Measurements from ENCODE around the gene POLA2. TPM values are rescaled to one million over a fixed set of nuclear protein-coding genes. Genes with fewer than 3 reads are reported as not detected.
"Not testable (repeated sequence)": the region's sequence is repeated elsewhere in the genome, so short reads cannot be mapped to it uniquely, and the experiment has no call there.

POLA2 gene
- total RNA-seq, 1 donor from 2014 or later = 9.2 TPM

GRCh38 chr11:65242389-65242788 is 19.4 kb upstream of the POLA2 start:
- DNase-seq (ENCODE audit: low read depth, low spot score) = no peak

- DNase-seq (ENCODE audit: low read depth, low spot score) = no peak
Observed at GRCh38 chr11:65243797-65244196, 18.0 kb upstream of the POLA2 start.

DNA sequence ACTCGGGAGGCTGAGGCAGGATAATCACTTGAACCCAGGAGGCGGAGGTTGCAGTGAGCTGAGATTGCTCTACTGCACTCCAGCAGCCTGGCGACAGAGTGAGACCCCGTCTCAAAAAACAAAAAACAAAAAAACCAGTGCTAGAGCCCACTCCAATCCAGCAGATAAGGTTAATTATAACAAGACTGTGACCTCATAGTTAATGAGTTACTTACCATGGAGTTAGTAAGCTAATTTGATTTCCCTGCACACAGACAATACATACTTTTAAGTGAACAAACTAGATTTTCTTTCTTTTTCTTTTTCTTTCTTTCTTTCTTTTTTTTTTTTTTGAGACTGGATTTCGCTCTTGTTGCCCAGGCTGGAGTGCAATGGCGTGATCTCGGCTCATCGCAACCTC is 16.7 kb upstream of the POLA2 start:
- DNase-seq (ENCODE audit: low read depth, low spot score) = not testable (repeated sequence)

GRCh38 chr11:65246506-65246905 is 15.3 kb upstream of the POLA2 start:
- no peak for DNase-seq (ENCODE audit: low read depth, low spot score)

GRCh38 chr11:65248184-65248710 is 13.5 kb upstream of the POLA2 start:
- DNase-seq (ENCODE audit: low read depth, low spot score) = not testable (repeated sequence)

GRCh38 chr11:65251476-65251875 is 10.3 kb upstream of the POLA2 start:
- DNase-seq (ENCODE audit: low read depth, low spot score) = no peak

DNA sequence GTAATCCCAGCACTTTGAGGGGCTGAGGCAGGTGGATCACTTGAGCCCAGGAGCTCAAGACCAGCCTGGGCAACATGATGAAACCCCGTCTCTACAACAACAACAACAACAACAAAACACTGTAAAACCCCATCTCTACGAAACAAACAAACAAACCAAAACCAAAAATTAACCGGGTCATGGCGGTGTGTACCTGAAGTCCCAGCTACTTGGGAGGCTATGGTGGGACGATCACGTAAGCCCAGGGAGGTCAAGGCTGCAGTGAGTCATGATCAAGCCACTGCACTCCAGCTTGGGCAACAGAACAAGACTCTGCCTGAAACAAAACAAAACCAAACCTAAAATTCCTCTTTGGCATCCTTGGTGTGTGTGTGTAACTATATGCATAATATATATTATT is 7.0 kb upstream of the POLA2 start:
- no peak for DNase-seq (ENCODE audit: low read depth, low spot score)

DNA sequence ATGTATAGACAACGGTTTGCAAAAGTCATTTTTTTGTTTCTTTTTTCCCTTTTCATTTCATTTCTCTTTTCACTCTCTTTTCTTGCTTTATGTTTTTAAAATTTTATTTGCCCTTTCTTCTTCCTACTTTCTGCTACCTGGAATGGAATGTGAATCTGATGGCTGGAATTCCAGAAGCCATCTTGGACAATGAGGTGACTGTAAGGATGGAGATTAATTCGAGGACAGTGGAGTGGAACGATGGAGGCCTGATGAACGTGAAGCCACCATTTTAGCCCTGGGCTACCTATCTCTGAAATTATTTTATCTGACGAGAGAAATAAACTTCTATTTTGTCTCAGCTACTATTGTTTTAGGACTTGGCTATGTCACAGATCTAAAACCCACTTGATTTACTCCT is 2.8 kb upstream of the POLA2 start:
- no peak for DNase-seq (ENCODE audit: low read depth, low spot score)

DNA sequence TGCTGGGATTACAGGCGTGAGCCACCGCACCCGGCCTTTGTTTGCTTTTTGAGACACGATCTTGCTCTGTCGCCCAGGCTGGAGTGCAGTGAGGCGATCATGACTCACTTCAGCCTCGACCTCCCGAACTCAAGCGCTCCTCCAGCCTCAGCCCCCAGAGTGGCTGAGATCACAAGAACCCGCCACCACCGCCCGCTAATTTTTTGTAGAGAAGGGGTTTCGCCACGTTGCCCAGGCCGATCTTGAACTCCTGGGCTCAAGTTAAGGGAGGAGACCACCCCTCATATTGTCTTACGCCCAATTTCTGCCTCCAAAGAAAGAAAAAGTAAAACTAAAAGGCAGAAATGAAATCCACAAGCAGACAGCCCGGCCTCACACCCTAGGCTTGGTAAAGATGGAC is 1.5 kb upstream of the POLA2 start:
- no peak for DNase-seq (ENCODE audit: low read depth, low spot score)

DNA sequence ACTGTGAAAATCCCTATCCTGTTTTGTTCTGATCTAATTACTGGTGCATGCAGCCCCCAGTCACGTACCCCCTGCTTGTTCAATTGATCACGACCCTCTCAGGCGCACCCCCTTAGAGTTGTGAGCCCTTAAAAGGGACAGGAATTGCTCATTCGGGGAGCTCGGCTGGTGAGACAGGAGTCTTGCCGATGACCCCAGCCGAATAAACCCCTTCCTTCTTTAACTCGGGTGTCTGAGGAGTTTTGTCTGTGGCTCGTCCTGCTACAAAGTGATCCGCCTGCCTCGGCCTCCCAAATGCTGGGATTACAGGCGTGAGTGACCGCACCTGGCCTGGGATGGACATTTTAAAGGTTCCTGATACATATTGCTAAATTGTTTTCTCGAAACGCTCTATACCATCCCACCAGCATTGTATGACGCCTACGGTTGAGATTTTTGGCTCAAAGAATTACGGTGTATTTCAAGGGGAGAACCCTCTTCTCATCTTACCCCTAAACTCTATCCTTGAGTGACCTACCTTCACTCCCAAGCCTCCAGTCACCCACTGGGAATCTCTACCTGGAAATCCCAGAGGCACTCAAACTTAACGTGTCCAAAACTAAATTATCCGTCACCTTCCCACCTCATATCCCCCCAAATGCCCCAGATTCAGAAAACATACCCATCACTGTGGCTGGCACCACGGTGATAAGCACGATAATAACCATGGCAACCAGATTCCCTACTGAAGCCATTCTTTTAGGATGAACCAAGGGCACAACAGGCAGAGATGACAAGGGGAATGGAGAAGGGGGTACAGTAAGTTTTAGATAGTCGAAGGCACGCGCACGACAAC is 789 bp upstream of the POLA2 start:
- DNase-seq (ENCODE audit: low read depth, low spot score) = no peak

DNA sequence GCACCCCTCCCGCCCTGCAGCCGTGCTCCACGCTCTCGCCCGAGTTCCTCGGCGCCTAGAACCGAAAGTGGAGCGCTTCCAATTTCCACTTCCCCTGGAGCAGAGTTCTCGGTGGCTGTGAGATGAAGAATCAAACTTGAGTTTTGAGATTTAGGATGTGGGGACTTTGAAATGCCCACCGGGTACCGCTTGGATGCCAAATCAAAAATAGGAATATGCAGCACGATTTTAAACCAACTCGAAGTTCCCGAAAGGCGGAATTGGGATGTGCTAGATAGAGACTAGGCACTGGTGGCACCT is 569 bp downstream of the POLA2 start:
- DNase-seq (ENCODE audit: low read depth, low spot score) = no peak

- no peak for DNase-seq (ENCODE audit: low read depth, low spot score)
Observed at GRCh38 chr11:65262776-65263175, 1.0 kb downstream of the POLA2 start.

DNA sequence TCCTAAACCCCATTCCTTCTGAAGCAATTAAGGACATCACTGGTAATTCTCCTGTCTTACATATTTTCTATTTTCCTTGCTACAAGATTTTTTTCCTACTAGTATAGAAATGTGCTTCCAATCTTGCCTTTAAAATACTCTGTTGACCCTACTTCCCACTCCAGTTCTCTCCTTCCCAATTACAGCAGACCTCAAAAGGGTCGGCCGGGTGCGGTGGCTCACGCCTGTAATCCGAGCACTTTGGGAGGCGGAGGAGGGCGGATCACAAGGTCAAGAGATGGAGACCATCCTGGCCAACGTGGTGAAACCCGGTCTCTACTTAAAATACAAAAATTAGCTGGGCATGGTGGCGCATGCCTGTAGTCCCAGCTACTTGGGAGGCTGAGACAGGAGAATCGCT is 3.0 kb downstream of the POLA2 start:
- DNase-seq (ENCODE audit: low read depth, low spot score) = not testable (repeated sequence)

DNA sequence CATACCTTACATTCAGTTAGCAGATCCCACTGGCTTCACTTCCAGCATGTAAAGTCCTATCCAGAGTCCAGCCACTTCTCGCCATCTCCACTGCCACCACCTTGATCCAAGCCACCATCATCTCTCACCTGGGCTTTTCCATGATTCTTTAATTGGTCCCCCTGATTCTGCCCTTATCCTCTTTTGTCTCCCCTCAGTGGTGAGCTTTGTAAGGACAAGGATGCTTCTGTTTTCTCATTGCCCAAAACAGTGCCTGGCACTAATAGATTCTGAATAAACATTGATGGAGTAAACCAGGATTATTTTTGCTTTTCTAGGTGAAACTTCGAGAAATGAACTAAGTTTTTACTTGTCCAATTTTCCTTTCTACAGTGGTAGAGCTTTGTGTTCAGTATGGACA is 4.4 kb downstream of the POLA2 start:
- DNase-seq (ENCODE audit: low read depth, low spot score) = no peak

DNA sequence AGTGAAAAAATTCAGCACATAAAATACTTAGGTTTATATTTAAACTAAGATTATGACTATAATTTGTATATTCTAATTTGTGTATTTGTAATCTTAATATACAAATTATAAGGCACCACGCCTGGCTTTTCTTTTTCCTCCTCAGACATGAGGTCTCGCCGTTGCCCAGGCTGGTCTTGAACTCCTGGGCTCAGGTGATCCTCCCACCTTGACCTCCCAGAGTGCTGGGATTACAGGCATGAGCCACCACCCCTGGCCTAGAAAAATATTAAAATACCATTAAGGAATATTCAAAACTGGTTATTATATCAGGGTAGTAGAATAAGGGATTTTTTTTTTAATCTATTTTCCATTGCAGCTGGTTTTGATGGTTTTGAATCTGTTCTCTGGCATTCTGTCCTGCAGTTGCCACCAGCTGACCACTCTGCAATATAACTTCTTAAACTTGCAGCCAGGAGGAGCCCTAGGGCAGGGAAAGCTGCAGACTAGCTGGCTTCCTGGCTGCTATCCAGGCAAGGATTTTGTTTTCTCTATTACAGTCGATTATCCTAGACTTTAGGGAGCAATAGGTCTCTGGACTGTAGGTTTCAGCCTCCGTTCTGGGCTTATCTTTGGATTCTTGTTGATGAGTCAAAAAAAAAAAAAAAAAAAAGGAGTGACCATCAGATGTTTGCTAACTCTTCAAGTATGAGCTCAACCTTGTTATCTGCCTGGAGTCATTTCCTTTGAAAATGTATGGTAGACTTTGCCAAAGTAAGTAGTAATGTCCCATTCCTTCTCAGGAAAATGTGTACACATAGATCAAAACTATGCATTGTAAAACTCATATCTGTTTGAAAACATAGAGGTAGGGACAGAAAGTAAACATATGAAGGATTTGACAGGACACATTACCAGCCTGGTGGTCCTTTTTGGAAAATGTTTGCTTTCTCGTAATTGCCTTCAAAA is 13.2 kb downstream of the POLA2 start:
- peak; percentile 93 for DNase-seq (ENCODE audit: low read depth, low spot score)

GRCh38 chr11:65275906-65276305 is 14.1 kb downstream of the POLA2 start:
- DNase-seq (ENCODE audit: low read depth, low spot score) = no peak

GRCh38 chr11:65277631-65278277 is 16.0 kb downstream of the POLA2 start:
- DNase-seq (ENCODE audit: low read depth, low spot score) = no peak

- no peak for DNase-seq (ENCODE audit: low read depth, low spot score)
Observed at GRCh38 chr11:65278356-65278755, 16.6 kb downstream of the POLA2 start.

- no peak for DNase-seq (ENCODE audit: low read depth, low spot score)
Observed at GRCh38 chr11:65279279-65279678, 17.5 kb downstream of the POLA2 start.

- DNase-seq (ENCODE audit: low read depth, low spot score) = peak; percentile 82
Observed at GRCh38 chr11:65279741-65280440, 18.1 kb downstream of the POLA2 start.

DNA sequence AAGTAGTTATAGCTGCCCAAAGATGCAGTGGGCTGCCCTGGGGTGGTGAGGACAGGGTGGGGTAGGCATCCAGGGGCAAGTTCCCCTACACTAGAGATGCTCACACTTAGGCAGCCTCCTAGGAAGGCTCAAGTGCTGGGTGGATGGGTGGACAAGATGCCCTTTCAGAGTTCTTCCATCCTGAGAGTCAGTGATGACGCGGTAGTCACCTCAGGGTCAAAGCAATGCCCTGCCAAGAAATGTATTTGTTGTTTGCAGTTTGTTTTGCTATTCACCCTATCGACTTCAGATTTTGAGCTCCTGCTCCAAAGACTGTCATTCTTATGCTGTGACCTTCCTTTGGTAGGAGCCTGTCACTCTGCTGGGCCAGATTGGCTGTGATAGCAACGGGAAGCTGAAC is 18.9 kb downstream of the POLA2 start:
- DNase-seq (ENCODE audit: low read depth, low spot score) = no peak
